ENCODE measurements around the gene UPB1. TPM values are rescaled to one million over a fixed set of nuclear protein-coding genes. Genes with fewer than 3 reads are reported as not detected.
A peak's percentile ranks its signal among the peaks of the same experiment; 100 is the strongest.

Gene UPB1
- total RNA-seq, 1 donor from 2014 or later, result 1.9 TPM

GRCh38 chr22:24504540-24504939 is 9.4 kb downstream of the UPB1 start:
- no peak for DNase-seq (ENCODE audit: low spot score)

- DNase-seq (ENCODE audit: low spot score), result no peak
Observed at GRCh38 chr22:24504956-24505736, 10.0 kb downstream of the UPB1 start.

- no peak for DNase-seq (ENCODE audit: low spot score)
Observed at GRCh38 chr22:24506802-24507438, 11.8 kb downstream of the UPB1 start.

GRCh38 chr22:24507716-24508115 is 12.6 kb downstream of the UPB1 start:
- DNase-seq (ENCODE audit: low spot score), result no peak

GRCh38 chr22:24510637-24511625 is 15.8 kb downstream of the UPB1 start:
- DNase-seq (ENCODE audit: low spot score), result peak; percentile 49

- DNase-seq (ENCODE audit: low spot score), result no peak
Observed at GRCh38 chr22:24512043-24512442, 16.9 kb downstream of the UPB1 start.

- no peak for DNase-seq (ENCODE audit: low spot score)
Observed at GRCh38 chr22:24513378-24514240, 18.5 kb downstream of the UPB1 start.

- DNase-seq (ENCODE audit: low spot score), result no peak
Observed at GRCh38 chr22:24514241-24515026, 19.3 kb downstream of the UPB1 start.

- no peak for DNase-seq (ENCODE audit: low spot score)
Observed at GRCh38 chr22:24515027-24515338, 19.9 kb downstream of the UPB1 start.

- DNase-seq (ENCODE audit: low spot score), result peak; percentile 95
Observed at GRCh38 chr22:24516301-24516737, 21.2 kb downstream of the UPB1 start.

- no peak for DNase-seq (ENCODE audit: low spot score)
Observed at GRCh38 chr22:24517446-24517845, 22.3 kb downstream of the UPB1 start.

- DNase-seq (ENCODE audit: low spot score), result no peak
Observed at GRCh38 chr22:24518228-24518627, 23.1 kb downstream of the UPB1 start.

- no peak for DNase-seq (ENCODE audit: low spot score)
Observed at GRCh38 chr22:24518771-24519485, 23.8 kb downstream of the UPB1 start.

- no peak for DNase-seq (ENCODE audit: low spot score)
Observed at GRCh38 chr22:24519496-24519895, 24.4 kb downstream of the UPB1 start.

- DNase-seq (ENCODE audit: low spot score), result peak; percentile 57
Observed at GRCh38 chr22:24521791-24522245, 26.7 kb downstream of the UPB1 start.

- DNase-seq (ENCODE audit: low spot score), result peak; percentile 39
Observed at GRCh38 chr22:24523873-24524272, 28.7 kb downstream of the UPB1 start.

- peak; percentile 69 for DNase-seq (ENCODE audit: low spot score)
Observed at GRCh38 chr22:24525416-24526037, 30.4 kb downstream of the UPB1 start.

- DNase-seq (ENCODE audit: low spot score), result no peak
Observed at GRCh38 chr22:24526191-24526590, 31.1 kb downstream of the UPB1 start.

GRCh38 chr22:24529898-24530297 is 34.8 kb downstream of the UPB1 start:
- no peak for DNase-seq (ENCODE audit: low spot score)
